HAP-1 (cell line): Measurements from ENCODE around the gene GORASP1.

Experiments used
- DNase-seq, 2 experiments: peaks; one replicate each; pipeline ENCODE4 v3.0.0-alpha.2; 2016 to 2020; ENCODE audit warnings: low spot score in 2 of 2
- H3K27me3 ChIP-seq: fragments of 250-450 bp; sonication (Bioruptor Pico); 2 replicates; pipeline ENCODE4 v1.5.1; 2020; ENCODE audit warnings: low read depth, mild to moderate bottlenecking, moderate library complexity
- H3K36me3 ChIP-seq: fragments of 250-450 bp; sonication (Bioruptor Pico); replicated peaks from 2 replicates; pipeline ENCODE4 v1.5.1; 2020; ENCODE audit warnings: mild to moderate bottlenecking
- H3K4me1 ChIP-seq: fragments of 250-450 bp; sonication (Bioruptor Pico); 2 replicates; pipeline ENCODE4 v1.5.1; 2020; ENCODE audit warnings: mild to moderate bottlenecking
- H3K4me3 ChIP-seq: fragments of 250-450 bp; sonication (Bioruptor Pico); 2 replicates; pipeline ENCODE4 v1.5.1; 2020; ENCODE audit warnings: mild to moderate bottlenecking, moderate library complexity
- H3K9me3 ChIP-seq: fragments of 250-450 bp; sonication (Bioruptor Pico); 2 replicates; pipeline ENCODE4 v1.5.1; 2020; ENCODE audit warnings: mild to moderate bottlenecking, moderate library complexity
- in situ Hi-C: fragments of 300-500 bp; cut with MboI; formaldehyde crosslinking; loops from 3 replicates; pipeline ENCODE4 v1.14.3; 2020; ENCODE audit warnings: low sequenced_read_pairs, inconsistent platforms, mixed read lengths

Gene GORASP1

GRCh38 chr3:39099738-39100499, 7.5 kb downstream of the GORASP1 start:
- in situ Hi-C loops = loop anchor here (25.0 kb wide), 1 partner anchor 187 kb away; the partner anchor contains the start of gene CX3CR1

GRCh38 chr3:39099242-39099641, 8.2 kb downstream of the GORASP1 start:
- Histone ChIP-seq H3K4me1 (no peaks in the 10 kb centered on the region), H3K27me3 (no peaks in the 10 kb centered on the region), H3K36me3 (peaks cover 49% of the 10 kb centered on the region), H3K4me3 (no peak overlapping the region), H3K9me3 (no peaks in the 10 kb centered on the region)
- in situ Hi-C loops = no loop called here
- DNase-seq = no peak

More at GRCh38 chr3:39099738-39100499, 7.5 kb downstream of the GORASP1 start:
- Histone ChIP-seq H3K9me3 (no peaks in the 10 kb centered on the region), H3K4me3 (no peak overlapping the region), H3K4me1 (no peaks in the 10 kb centered on the region), H3K36me3 (peaks cover 48% of the 10 kb centered on the region), H3K27me3 (no peaks in the 10 kb centered on the region)
- no peak for DNase-seq

GRCh38 chr3:39098473-39099000, 8.9 kb downstream of the GORASP1 start:
- H3K4me3 ChIP-seq = no peak overlapping the region
- no peaks in the 10 kb centered on the region for H3K27me3 ChIP-seq
- in situ Hi-C loops = no loop called here
- H3K4me1 ChIP-seq = no peaks in the 10 kb centered on the region
- no peaks in the 10 kb centered on the region for H3K9me3 ChIP-seq
- DNase-seq = no peak
- H3K36me3 ChIP-seq = peaks cover 56% of the 10 kb centered on the region

- in situ Hi-C loops = no loop called here
- H3K9me3 ChIP-seq = no peaks in the 10 kb centered on the region
- no peaks in the 10 kb centered on the region for H3K27me3 ChIP-seq
- peaks cover 58% of the 10 kb centered on the region for H3K36me3 ChIP-seq
- no peak for DNase-seq
- no peaks in the 10 kb centered on the region for H3K4me1 ChIP-seq
- H3K4me3 ChIP-seq = no peak overlapping the region
These were observed 9.5 kb downstream of the GORASP1 start for GRCh38 chr3:39097716-39098472.

DNA sequence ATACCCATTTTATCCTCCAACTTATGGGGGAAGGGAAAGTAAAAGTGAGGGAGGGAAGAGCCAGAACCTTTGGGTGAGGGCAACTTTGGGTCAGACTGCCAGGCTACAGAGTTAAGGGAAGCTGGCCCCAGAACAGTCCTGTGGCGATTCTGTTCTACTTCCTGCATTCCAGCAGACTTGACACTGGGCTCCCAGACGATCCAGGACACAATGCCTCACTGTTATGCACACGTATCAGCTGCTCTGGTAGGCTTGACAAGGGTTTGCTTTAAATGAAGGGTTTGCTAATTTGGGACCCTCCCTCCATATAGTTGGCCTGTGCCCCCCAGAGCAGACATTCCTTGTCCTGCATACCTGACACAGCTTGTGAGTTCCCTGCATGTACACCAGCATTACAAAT, 10.7 kb downstream of the GORASP1 start:
- H3K4me1 ChIP-seq = no peaks in the 10 kb centered on the region
- in situ Hi-C loops = no loop called here
- no peaks in the 10 kb centered on the region for H3K9me3 ChIP-seq
- no peak for DNase-seq
- H3K27me3 ChIP-seq = no peaks in the 10 kb centered on the region
- no peak overlapping the region for H3K4me3 ChIP-seq
- peaks cover 58% of the 10 kb centered on the region for H3K36me3 ChIP-seq

- H3K27me3 ChIP-seq = no peaks in the 10 kb centered on the region
- H3K9me3 ChIP-seq = no peaks in the 10 kb centered on the region
- peaks cover 52% of the 10 kb centered on the region for H3K36me3 ChIP-seq
- in situ Hi-C loops = no loop called here
- H3K4me3 ChIP-seq = no peak overlapping the region
- H3K4me1 ChIP-seq = no peaks in the 10 kb centered on the region
- DNase-seq = no peak
These were observed 11.6 kb downstream of the GORASP1 start for GRCh38 chr3:39095778-39096177.

DNA sequence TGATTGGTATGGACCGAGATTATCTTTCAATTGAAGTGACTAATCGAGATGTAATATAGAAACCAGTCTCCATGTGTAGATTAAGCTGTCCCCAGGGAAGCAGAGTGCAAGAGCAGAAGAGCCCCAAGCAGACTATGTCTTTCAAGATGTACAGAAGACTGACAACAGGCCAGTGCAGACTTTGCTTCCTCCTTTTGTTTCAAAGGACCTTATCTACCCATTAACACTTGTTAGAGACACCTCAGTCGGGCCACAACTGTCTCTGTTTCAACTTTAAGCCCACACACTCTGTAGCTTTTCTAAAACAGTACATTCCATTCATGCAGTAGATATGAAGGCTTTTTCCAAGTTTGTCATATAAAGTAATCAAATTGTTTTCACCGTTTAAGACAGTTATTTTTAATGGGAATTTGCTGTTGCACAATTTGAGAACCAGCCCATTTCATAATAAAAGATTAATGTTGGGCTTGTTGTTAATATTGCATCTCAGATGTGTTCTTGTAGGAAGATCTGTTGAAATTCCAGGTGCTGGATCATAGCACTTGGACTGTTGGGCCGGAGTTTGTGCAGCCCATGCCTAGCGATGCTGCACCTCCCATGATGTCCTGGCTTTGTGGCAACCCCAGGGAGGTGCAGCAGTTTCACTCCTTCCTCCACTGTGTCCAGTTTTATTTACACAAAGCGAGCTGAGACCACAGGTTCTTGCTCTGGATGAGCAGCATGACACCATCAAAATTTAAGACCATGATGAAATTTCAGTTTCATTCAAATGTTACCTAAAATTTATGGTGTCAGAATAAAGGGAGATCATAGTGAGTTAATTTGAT, 12.4 kb downstream of the GORASP1 start:
- H3K36me3 ChIP-seq = peaks cover 44% of the 10 kb centered on the region
- no peak for DNase-seq

GRCh38 chr3:39090922-39091321, 16.5 kb downstream of the GORASP1 start:
- peaks cover 42% of the 10 kb centered on the region for H3K36me3 ChIP-seq
- no peak overlapping the region for H3K4me3 ChIP-seq
- no peak for DNase-seq
- no peaks in the 10 kb centered on the region for H3K27me3 ChIP-seq
- in situ Hi-C loops = no loop called here
- no peaks in the 10 kb centered on the region for H3K9me3 ChIP-seq
- H3K4me1 ChIP-seq = no peaks in the 10 kb centered on the region

More for the DNA sequence above, 12.4 kb downstream of the GORASP1 start:
- H3K4me3 ChIP-seq = no peak overlapping the region
- H3K27me3 ChIP-seq = no peaks in the 10 kb centered on the region
- no peaks in the 10 kb centered on the region for H3K9me3 ChIP-seq
- in situ Hi-C loops = no loop called here
- no peaks in the 10 kb centered on the region for H3K4me1 ChIP-seq

GRCh38 chr3:39088889-39089288, 18.5 kb downstream of the GORASP1 start:
- Histone ChIP-seq H3K27me3 (no peaks in the 10 kb centered on the region), H3K9me3 (no peaks in the 10 kb centered on the region), H3K36me3 (peaks cover 34% of the 10 kb centered on the region), H3K4me3 (no peak overlapping the region), H3K4me1 (no peaks in the 10 kb centered on the region)
- no peak for DNase-seq
- in situ Hi-C loops = no loop called here

DNA sequence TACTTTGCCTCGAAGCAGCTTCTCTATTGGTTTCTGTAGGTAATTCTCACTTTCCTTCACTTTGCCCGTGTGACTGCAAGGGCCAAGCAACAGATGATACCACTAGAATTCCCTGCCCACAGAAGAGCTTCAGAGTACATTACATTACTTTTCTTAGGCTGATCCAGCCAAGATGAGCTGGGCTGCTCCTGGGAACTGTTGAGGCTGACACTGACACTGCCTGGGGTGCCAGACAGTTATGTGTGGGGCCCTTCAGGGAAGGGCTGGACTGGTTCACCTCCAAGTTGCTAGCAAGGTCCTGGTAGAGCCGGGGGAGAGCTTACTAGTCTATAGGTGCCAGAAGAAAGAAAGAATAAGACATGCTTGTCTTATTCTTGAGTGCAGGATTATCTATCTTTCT, 19.0 kb downstream of the GORASP1 start:
- no peak for DNase-seq
- Histone ChIP-seq H3K36me3 (peaks cover 30% of the 10 kb centered on the region), H3K9me3 (no peaks in the 10 kb centered on the region), H3K4me3 (no peak overlapping the region), H3K4me1 (no peaks in the 10 kb centered on the region), H3K27me3 (no peaks in the 10 kb centered on the region)
- in situ Hi-C loops = no loop called here

DNA sequence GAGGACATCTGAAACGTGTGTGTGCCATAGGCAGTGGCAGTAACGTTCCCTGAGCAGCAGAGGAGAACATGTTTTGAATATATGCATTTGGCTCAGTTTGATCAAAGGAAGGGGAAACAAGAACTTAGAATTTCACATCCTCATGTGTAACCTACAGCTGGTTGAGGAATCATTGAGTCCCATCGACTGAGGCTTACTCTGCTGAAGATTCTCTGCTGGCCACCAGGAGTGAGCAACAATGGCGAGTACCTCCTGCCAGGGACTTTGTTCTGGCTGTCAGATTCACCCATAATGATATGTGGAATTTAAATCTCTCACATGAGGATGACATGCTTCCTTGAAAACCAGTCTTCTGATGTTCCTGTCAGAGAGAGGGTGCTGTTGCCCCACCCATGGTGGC, 21.3 kb downstream of the GORASP1 start:
- in situ Hi-C loops = no loop called here
- DNase-seq = no peak
- H3K27me3 ChIP-seq = no peaks in the 10 kb centered on the region
- no peaks in the 10 kb centered on the region for H3K4me1 ChIP-seq
- H3K4me3 ChIP-seq = no peak overlapping the region
- H3K9me3 ChIP-seq = no peaks in the 10 kb centered on the region
- H3K36me3 ChIP-seq = peaks cover 25% of the 10 kb centered on the region; the same call in 1 of the 2 replicates

- in situ Hi-C loops = no loop called here
- no peaks in the 10 kb centered on the region; the same call in 1 of the 2 replicates for H3K4me1 ChIP-seq
- H3K27me3 ChIP-seq = no peaks in the 10 kb centered on the region
- H3K9me3 ChIP-seq = no peaks in the 10 kb centered on the region
- DNase-seq = no peak
- no peak overlapping the region for H3K4me3 ChIP-seq
- H3K36me3 ChIP-seq = peaks cover 18% of the 10 kb centered on the region
These were observed 24.6 kb downstream of the GORASP1 start for GRCh38 chr3:39082666-39083313.

DNA sequence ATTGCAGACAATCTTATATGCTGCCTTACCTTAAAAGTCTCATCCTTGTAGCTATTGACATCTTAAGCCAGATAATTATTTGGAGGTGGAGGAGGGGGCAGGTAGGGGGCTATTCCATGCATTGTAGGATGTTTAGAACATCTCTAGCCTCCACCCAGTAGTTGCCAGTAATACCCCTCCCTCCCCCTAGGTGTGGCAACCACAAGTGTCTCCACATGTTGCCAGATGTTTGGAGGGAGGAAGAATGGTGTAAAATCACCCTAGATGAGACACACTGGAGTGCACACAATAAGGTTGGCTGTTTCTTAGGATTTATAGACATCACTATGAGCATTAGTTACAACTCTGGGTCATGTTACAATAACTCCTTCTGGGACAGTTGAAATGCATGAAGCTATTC, 27.4 kb downstream of the GORASP1 start:
- peaks cover 13% of the 10 kb centered on the region for H3K36me3 ChIP-seq

More for the DNA sequence above, 27.4 kb downstream of the GORASP1 start:
- Histone ChIP-seq H3K4me1 (no peaks in the 10 kb centered on the region; the same call in 1 of the 2 replicates), H3K27me3 (no peaks in the 10 kb centered on the region), H3K9me3 (no peaks in the 10 kb centered on the region), H3K4me3 (no peak overlapping the region)
- DNase-seq = no peak
- in situ Hi-C loops = no loop called here
